DMS53 (cell line): Measurements from ENCODE around the gene TBL1X.
A peak's percentile ranks its signal among the peaks of the same experiment; 100 is the strongest.

Source experiments
- DNase-seq: peaks from one replicate; lab custom pipeline; 2025; lab: John Stamatoyannopoulos, UW

The TBL1X gene

DNA sequence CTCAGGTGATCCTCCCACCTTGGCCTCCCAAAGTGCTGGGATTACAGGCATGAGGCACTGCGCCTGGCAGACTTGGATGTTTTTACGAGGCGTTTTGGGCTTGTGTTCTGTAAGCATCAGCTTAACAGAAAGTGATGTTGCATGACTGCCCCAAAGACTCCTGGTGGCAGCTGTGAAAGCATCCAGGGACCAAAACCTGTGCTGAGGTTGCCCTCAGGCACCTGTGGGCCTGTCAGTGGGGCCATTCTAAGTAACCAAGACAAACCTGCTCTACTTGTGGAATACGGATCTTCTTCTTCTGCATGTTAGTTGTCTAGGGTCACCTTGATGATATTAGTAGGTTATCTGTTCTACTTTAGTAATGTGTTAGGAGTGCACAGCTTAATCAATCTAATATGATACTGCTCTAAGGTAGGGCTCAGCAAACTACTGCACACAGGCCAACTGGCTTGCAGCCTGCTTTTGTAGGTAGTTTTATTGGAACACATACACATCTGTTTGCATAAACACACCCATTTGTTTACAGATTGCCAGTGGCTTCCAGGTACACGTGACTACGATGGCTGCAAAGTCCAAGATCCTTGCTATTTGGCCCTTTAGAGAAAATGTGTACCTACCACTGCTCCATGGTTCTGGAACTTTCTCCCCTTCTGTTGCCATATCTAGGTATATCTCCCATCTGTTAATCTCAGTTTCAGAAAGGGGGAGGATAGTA, 164.1 kb downstream of the TBL1X start:
- DNase-seq: no peak

- DNase-seq: no peak
Measured at GRCh38 chrX:9634551-9634950, 169.7 kb downstream of the TBL1X start.

GRCh38 chrX:9635368-9635767, 170.5 kb downstream of the TBL1X start:
- no peak for DNase-seq

DNA sequence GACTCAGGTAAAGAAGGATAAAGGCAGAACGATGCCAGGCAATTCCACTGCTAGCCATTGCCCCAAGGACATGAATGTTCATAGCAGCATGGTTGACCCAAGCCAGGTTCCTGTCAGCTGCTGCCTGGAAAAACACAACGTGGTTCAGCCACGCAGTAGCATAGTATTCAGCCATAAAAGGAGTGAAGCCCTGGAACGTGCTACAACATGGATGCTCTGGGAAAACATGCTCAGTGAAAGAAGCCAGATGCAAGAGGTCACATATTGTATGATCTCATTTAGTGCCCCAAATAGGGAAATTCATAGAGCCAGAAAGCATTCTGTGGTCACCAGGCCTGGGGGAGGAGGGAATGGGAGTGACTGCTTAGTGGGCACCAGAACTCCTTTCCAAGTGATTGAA, 170.9 kb downstream of the TBL1X start:
- no peak for DNase-seq

DNA sequence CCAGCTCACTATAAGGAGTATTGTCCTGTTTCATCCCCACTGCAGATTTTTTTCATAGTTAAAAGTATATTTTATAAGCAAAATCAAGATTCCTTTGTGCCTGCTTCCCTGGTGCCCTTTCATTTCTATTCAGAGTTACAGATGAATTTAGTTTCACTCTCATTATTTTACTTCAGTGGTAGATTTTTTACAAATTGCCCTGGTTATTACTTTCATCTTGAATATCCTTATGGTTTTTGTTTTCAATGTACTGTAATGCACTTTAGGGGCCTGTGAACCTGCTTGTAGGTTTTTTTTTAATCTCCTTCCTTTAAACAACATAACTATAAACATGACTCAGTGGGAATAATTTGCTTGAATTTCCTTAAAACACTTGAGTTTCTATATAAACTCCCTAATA, 174.0 kb downstream of the TBL1X start:
- DNase-seq: no peak

DNA sequence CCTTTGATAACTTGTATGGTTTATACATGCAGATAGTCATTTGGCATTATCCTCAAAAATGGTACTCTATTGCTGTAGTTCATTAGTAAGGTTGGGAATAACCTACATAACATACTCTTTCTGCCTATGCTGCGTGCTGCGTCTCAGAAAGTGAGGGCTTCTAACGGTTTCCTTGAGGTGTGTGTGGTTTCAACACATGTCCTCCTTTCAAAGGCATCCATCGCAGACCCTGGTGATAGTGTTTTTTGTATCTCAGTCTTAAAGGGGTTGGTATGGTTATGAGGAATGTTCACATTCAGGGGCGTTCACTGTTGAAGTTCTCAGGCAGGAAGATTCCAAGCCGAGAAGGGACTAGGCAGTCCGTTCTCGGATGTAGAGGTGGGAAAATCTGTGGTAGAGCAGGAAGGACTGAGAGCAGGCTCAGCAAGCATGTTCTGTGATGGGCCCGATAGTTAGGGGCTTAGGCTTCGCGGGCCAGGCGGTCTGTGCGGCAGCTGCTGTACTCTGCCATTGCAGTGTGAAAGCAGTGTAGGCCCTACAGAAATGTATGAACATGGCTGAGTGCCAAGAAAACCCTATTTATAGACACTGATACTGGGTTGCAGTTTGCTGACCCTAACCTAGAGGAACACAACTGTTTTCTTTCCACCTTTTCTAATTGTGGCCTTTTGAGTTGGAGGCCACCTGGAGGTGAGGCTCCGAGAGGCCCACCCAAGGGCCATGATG, 177.6 kb downstream of the TBL1X start:
- DNase-seq: no peak

GRCh38 chrX:9643807-9644206, 178.9 kb downstream of the TBL1X start:
- no peak for DNase-seq

DNA sequence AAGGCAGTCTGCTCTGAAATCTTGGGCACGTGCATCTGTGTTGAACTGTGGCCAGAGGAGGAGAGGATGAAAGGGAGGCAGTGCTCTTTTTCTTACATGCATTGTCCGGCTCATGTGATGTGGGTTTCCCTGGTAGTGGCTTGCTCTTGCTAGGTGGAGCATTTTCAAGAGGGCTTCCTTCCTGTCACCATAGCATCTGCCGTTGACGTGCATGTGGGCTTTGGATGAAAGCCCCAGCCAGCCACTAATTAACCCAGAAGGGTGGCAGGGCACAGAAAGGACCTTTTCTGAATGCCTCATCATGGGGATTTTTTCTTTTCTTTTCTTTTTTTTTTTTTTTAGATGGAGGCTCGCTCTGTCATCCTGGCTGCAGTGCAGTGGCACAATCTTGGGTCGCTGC, 179.5 kb downstream of the TBL1X start:
- DNase-seq: peak; percentile 1

- DNase-seq: no peak
Measured at GRCh38 chrX:9646471-9647224, 181.8 kb downstream of the TBL1X start.

DNA sequence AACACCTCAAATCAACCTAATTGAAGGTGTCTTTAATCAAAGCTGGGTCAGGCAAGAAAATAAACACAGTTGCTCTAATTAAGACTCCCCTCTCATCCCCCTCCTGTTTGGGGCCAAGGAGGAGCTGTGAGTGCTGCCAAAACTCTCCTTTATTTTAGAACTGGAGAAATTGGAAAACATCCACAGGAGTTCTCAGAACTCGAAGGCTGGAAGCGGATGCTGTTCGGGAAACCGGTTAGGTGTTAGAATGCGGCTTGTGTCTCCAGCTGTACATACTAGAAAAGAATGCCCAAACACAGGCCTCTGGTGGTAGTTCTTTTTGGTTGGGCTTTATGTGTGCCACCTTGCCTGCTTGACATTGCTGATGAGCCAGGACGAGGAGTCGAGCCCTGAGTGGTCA, 182.6 kb downstream of the TBL1X start:
- no peak for DNase-seq

GRCh38 chrX:9650091-9650490, 185.2 kb downstream of the TBL1X start:
- no peak for DNase-seq

DNA sequence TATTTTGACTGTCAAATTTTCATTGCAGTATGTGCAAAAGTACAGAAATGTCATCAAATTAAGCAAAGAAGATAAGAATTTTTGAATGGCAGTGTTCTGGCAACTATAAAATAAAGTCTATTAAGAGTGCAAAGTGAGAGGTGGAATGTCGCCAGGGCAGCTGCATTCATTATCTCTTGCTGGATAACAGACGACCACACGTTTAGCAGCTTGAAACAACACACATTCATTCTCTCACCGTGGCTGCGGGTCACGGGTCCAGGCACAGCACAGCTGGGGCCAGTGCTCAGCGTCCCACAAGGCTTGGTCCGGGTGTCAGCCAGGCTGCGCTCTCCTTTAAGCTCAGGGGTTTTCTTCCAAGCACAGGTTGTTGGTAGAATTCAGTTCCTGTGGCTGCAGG, 186.9 kb downstream of the TBL1X start:
- DNase-seq: no peak

GRCh38 chrX:9654929-9655328, 190.1 kb downstream of the TBL1X start:
- DNase-seq: no peak

DNA sequence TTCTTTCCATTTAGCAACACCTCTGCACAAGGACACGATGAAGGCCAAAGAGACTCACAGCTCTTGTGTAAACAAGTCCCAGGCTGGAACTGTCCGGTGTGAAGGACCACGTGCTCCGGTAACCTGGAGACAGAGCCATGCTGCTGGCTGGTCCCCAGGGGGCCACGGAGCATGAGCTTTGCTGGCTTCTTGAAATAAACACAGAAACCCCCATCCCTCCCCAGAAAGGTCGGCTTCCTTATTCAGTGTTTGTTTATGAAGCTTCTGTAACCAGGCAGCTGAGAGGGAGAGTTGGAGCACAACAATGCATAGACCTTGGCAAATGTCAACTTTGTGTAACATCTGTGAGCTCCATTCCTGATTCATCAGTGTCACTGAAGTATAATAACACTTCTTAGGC, 191.4 kb downstream of the TBL1X start:
- DNase-seq: peak; percentile 17

GRCh38 chrX:9656871-9657270, 192.0 kb downstream of the TBL1X start:
- no peak for DNase-seq

GRCh38 chrX:9657590-9658256, 192.9 kb downstream of the TBL1X start:
- DNase-seq: no peak

DNA sequence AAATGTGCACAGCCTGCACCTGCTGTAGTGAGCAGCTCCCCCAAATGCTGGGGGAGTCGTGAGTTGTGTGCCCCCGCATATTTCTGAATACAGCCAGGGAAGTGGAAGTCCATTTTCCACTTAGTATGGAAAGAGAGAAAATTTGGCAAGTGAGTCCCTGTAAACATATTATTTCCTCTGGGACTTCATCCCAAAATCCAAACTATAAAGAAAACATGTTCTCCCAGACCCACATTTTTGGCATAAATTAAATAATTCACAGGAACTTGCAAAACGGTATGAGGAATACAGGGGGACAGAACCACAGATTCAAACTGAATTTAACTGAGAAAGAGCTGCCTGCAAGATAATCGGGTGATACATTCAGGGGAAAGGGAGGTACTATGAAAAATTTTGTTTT, 193.6 kb downstream of the TBL1X start:
- DNase-seq: no peak

DNA sequence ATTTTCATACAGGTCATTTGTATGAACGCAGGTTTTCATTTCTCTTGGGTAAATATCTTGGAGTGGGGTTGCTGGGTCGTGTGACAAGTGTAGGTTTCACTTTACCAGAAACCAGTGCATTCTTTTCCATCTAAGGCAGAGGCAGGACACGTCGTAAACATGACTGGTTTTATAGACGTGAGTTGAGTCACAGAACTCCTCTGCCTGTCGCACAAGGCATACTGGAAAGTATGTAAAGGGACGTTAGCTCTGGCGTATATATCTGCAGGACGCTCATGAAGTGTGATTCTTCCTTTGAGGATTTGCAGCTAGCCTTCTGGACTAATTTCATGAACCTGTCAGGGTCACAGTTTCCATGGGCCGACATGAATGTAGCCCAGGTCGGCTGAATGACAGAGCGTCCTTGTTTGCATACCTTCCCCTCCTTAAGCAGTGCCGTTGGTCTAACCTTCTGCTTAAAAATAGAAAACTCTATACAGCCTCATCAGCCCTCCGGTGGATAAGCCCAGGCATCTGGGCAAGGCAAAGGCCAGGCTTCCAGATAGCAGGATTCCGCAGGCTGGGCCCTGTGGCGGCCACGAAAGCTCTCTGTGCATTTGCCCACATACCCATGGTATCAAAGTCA, 194.8 kb downstream of the TBL1X start:
- DNase-seq: no peak

- DNase-seq: no peak
Measured at GRCh38 chrX:9662148-9662547, 197.3 kb downstream of the TBL1X start.

DNA sequence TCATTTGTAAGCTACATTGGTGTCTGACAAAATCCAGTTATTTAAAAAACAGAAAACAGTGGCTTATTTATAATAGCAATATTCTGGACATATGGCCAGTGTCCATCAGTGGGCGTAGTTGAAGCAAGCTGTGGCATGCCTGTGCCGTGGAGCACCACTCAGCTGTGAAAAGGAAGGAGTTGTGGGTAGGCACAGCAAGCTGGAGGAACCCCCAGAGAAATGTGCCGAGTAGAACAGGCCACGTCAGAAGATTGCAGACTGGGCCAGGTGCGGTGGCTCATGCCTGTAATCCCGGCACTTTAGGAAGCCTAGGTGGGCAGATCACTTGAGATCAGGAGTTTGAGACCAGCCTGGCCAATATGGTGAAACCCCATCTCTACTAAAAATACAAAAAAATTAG, 198.4 kb downstream of the TBL1X start:
- DNase-seq: no peak

GRCh38 chrX:9664224-9664623, 199.4 kb downstream of the TBL1X start:
- no peak for DNase-seq

DNA sequence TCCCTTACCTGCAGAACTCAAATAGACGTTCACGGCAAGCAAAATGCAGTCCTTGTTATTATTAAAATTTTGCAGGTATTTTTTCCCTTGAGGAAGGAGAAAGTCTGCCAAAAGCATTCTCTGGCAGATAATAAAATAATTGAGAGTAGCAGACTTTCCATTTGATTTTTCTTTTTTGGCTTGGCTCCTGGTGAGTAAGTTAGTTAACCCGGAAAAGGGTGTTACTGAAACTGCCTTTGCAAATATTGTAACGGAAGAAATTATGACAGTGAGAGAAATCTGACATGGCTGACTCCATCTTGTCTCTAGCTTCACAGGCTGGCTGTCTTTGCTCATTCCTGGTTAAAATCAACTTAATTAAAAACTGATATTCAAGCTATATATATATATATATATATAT, 200.3 kb downstream of the TBL1X start:
- DNase-seq: no peak
